NCI-H1092 (cell line): ENCODE measurements around the gene STARD4.

Experiments
- DNase-seq: peaks from one replicate; lab custom pipeline; 2025; lab: John Stamatoyannopoulos, UW

The STARD4 gene, protein sequence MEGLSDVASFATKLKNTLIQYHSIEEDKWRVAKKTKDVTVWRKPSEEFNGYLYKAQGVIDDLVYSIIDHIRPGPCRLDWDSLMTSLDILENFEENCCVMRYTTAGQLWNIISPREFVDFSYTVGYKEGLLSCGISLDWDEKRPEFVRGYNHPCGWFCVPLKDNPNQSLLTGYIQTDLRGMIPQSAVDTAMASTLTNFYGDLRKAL

GRCh38 chr5:111512375-111513130, at the start of gene STARD4:
Gene STARD4 (minus strand): TSS chr5:111512535. CDS start chr5:111507433, 5,102 bp downstream.
- DNase-seq, result peak; percentile 88

- DNase-seq, result no peak
Observed at GRCh38 chr5:111559680-111560079, 47.3 kb upstream of the STARD4 start.

- DNase-seq, result no peak
Observed at GRCh38 chr5:111557686-111558085, 45.4 kb upstream of the STARD4 start.

- DNase-seq, result no peak
Observed at GRCh38 chr5:111557111-111557510, 44.8 kb upstream of the STARD4 start.

- DNase-seq, result peak; percentile 27
Observed at GRCh38 chr5:111556501-111556900, 44.2 kb upstream of the STARD4 start.

GRCh38 chr5:111555760-111556159, 43.4 kb upstream of the STARD4 start:
- no peak for DNase-seq

DNA sequence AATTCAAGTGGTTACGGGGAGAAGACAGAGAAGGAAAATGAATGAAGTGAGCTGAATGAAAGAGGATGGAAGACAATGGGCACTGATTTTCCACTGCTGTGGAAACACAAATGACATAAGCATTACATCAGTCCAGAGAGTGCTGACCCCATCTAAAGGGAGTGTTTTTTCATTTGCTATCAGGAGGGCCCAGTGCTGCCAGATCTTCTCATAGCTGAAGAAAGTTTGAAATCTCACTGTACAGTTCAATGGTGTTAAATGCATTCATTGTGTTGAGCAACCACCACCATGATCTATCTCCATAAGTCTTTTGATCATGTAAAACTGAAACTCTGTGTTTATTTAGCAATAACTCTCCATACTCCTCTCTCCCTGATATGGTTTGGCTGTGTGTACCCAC, 41.5 kb upstream of the STARD4 start:
- DNase-seq, result no peak

DNA sequence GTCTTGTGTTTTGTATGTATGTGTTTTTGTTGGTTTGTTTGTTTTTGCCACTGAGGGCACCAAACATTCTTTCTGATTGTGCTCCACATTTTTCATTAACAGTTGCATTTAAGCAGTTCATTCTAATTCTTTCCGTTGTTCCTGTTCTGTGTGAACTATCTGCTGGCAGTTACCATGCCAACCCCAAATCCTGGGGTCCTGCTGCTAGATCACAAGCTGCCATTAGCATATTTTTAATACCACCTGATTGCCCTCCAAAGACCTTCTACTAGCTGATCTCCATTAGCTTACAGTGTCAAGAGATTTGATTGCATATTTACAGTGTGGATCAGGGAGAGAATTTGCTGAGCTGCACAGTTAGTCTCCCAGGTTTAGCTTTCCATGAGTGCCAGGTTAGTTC, 40.6 kb upstream of the STARD4 start:
- DNase-seq, result no peak

DNA sequence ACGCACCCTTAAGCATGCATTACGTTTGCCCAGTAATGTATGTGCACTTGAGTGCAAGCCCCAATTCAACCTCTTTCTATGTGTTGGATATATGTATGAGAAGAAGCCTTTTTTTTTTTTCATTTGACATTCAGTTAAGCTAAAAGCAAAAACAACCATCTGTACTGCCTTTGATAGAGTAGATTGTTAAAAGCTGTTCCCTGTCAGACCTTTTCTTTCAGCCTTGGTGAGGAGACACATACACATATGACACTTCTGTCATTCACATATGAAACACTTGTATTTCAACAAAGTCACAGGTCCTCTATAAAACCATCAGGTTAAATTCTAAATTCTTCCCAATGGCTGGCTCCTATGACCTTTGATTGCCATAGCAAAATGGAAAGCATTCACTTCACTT, 40.2 kb upstream of the STARD4 start:
- DNase-seq, result no peak

DNA sequence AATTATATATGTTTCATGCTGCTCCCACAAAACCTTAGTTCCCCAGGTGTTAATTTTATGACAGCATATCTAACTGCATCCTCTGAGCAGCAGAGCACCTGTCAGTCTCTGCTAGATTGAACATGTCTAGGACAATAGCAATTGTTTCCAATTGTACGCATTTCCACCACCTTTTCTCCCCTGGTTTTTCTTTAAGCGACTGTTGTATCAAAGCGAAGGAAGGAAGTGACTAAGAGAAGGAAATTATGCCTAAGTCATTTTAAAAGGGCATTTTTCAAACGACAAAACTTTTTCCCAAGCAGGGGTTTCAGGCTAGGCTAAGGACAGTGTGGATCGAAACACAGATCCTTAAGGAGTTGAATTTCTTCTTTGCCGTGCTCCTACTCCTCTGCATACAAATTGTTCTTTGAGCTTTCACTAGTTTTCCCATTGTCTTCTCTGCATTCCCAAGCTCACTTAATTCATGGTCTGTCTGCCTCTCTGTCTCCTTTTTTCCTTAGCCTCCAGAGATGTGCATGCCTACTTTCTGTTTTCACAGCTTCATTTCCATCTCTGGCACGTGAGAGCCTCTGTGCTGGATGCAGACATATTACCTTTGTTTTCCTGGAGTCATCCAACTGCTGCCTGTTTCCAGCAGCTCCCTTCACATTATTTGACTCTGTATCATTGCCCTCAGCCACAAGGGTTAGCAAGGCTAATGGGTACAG, 39.4 kb upstream of the STARD4 start:
- no peak for DNase-seq

- DNase-seq, result no peak
Observed at GRCh38 chr5:111551161-111551560, 38.8 kb upstream of the STARD4 start.

DNA sequence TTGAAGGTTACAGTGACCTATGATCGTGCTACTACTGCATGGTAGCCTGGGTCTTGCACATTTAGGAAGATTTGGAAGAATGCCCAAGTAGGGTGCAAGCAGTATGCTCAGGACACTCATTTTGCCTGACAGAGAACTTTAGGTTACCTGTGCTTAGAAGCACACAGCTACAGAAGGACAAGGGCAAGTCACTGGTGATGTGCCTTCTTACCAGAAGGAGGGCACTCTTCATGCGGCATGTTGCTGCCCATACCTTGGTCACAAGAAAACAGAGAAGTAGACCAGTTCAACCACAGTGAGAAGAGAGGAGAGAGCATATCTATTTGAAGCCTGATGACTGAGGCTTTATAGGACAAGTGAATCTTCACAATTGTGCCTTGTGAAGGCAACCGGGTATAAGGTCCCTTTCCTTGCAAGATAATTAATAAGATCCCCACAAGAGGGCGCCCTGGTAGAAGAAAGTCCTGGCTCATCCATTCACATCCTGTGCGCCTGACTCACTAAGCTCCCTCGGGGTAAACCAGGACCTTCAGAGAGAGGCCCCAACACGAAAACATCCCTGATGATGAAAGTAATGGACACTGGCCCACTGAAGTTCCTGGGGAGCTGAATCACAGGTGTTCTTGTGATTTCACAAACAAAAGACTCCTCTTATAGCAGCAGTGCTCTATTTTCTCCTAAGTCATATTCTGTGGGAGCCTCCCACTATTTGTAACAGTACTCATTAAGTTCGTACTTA, 38.1 kb upstream of the STARD4 start:
- peak; percentile 36 for DNase-seq

- DNase-seq, result no peak
Observed at GRCh38 chr5:111548992-111549649, 36.8 kb upstream of the STARD4 start.

DNA sequence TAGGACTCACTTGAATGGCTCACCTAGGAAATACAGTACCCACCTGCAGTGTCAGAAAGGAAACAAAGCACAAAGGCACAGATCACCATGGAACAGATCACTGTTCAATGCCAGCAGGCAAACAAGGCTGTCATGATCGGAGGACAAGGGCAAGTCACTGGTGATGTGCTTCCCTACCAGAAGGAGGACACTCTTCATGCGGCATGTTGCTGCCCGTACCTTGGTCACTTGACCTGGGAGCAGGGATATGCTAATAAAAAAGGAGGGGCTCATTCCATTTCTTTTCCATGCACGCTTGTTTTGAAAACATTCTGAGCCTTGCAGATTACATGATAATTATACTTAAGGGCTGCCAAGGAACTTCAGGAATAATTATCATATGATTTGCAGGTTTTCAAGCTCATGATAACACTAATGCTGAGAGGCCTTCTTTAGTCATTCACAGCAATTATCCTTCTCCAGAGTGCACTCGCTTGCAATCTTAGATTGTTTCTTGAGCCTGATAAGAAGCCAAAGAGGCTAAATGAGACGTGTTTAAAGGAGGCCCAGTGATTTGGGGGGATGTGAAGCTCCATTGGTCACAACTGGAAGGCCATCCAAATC, 36.1 kb upstream of the STARD4 start:
- DNase-seq, result no peak

DNA sequence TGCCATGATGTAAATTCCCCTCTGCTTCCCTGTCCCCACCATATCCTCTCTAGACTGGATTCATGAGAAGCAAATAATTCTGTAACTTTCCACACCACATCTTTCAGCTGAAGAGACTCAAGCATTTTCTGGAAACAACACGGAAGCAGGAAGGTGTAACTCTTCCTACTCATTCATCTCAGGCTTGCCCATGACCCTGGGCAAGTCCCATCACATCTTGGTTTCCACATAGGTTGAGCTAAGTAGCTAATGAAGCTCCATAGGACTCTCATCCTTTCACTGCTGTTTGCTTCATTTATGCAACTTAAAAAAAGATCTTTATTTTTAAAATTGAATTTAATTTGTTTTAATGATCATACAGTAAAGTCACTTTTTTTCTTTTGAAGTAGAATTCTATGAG, 32.7 kb upstream of the STARD4 start:
- DNase-seq, result no peak

GRCh38 chr5:111537141-111538024, 25.0 kb upstream of the STARD4 start:
- DNase-seq, result no peak

GRCh38 chr5:111535879-111536549, 23.7 kb upstream of the STARD4 start:
- no peak for DNase-seq

GRCh38 chr5:111532886-111533582, 20.7 kb upstream of the STARD4 start:
- no peak for DNase-seq

DNA sequence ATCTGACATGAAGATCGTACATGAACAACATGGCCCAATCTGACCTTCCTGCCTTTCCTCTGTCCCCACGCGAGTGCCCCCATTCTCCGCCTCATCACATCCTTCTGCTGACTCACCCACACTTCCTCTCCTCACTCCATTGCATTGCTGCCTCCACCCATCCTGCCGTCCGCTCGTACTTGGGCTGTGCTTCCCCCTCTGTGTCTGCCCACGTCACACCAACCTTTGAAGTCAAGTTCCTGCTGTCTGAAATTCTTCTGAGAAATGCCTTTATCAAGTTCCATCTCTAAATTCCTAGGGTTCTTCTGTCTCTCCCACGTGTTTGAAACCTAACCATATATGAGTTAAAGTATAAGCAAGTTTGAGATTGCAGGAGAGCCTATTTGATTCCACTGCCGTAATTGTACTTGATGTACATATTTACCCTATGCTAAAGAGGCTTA, 18.0 kb upstream of the STARD4 start:
- no peak for DNase-seq
